Neural progenitor cell (in vitro differentiated cells): ENCODE data around the gene KANK2. TPM values are rescaled to one million over a fixed set of nuclear protein-coding genes. Genes with fewer than 3 reads are reported as not detected.
A peak's percentile ranks its signal among the peaks of the same experiment; 100 is the strongest.

Experiments used
- DNase-seq: peaks from one replicate; pipeline ENCODE4 v3.0.0-alpha.2; 2016; ENCODE audit warnings: low spot score
- H2AFZ ChIP-seq: fragments of 200-600 bp; sonication (generic); replicated peaks from 2 replicates; pipeline ENCODE4 v1.6.1; 2016; ENCODE audit warnings: antibody characterized with exemption
- H3F3A ChIP-seq: fragments of 200-600 bp; sonication (generic); 2 replicates; pipeline ENCODE4 v1.6.1; 2016; ENCODE audit warnings: antibody characterized with exemption, low read depth
- H3K27ac ChIP-seq: fragments of 200-600 bp; sonication (generic); 2 replicates; pipeline ENCODE4 v1.5.1; 2016; ENCODE audit warnings: mild to moderate bottlenecking
- H3K27me3 ChIP-seq: fragments of 200-600 bp; sonication (generic); 2 replicates; pipeline ENCODE4 v1.6.1; 2016; ENCODE audit warnings: mild to moderate bottlenecking, moderate library complexity
- H3K36me3 ChIP-seq: fragments of 200-600 bp; sonication (generic); 2 replicates; pipeline ENCODE4 v1.5.1; 2016
- H3K4me1 ChIP-seq: fragments of 200-600 bp; sonication (generic); 2 replicates; pipeline ENCODE4 v1.6.1; 2016; ENCODE audit warnings: mixed run types
- H3K4me2 ChIP-seq: fragments of 200-600 bp; sonication (generic); 2 replicates; pipeline ENCODE4 v1.6.1; 2016
- H3K4me3 ChIP-seq: fragments of 200-600 bp; sonication (generic); 2 replicates; pipeline ENCODE4 v1.5.1; 2016
- H3K79me2 ChIP-seq: fragments of 200-600 bp; sonication (generic); 2 replicates; pipeline ENCODE4 v1.6.1; 2016; ENCODE audit warnings: low read depth
- H3K9ac ChIP-seq: fragments of 200-600 bp; sonication (generic); 2 replicates; pipeline ENCODE4 v1.6.1; 2016
- H3K9me3 ChIP-seq: fragments of 200-600 bp; sonication (generic); 2 replicates; pipeline ENCODE4 v1.5.1; 2016; ENCODE audit warnings: low read depth
- H4K20me1 ChIP-seq: fragments of 200-600 bp; sonication (generic); 2 replicates; pipeline ENCODE4 v1.6.1; 2016; ENCODE audit warnings: low read depth
- H3K27ac Mint-ChIP-seq: 3 replicates; pipeline ENCODE4 v1.8.0; 2021; ENCODE audit warnings: mixed read lengths
- H3K27me3 Mint-ChIP-seq: 2 replicates; pipeline ENCODE4 v1.8.0; 2022; ENCODE audit warnings: low read depth, mild to moderate bottlenecking, inconsistent platforms, moderate library complexity, mixed read lengths; ENCODE audit not compliant: insufficient read depth
- H3K36me3 Mint-ChIP-seq: 3 replicates; pipeline ENCODE4 v1.8.0; 2021; ENCODE audit warnings: mixed read lengths
- H3K4me1 Mint-ChIP-seq: 3 replicates; pipeline ENCODE4 v1.8.0; 2021; ENCODE audit warnings: mixed read lengths
- H3K4me3 Mint-ChIP-seq: 3 replicates; pipeline ENCODE4 v1.8.0; 2021; ENCODE audit warnings: mild to moderate bottlenecking, moderate library complexity, mixed read lengths
- H3K9me3 Mint-ChIP-seq: 3 replicates; pipeline ENCODE4 v1.8.0; 2020; ENCODE audit warnings: mixed read lengths
- CTCF ChIP-seq: fragments of 200-600 bp; sonication (generic); IDR thresholded peaks from 2 replicates; pipeline ENCODE4 v1.5.1; 2017; ENCODE audit warnings: antibody characterized with exemption, mild to moderate bottlenecking
- EZH2 ChIP-seq: fragments of 200-600 bp; sonication (generic); IDR thresholded peaks from 2 replicates; pipeline ENCODE4 v1.6.1; 2017; ENCODE audit warnings: antibody characterized with exemption, mild to moderate bottlenecking, moderate library complexity
- EZH2phosphoT487 ChIP-seq: fragments of 200-600 bp; sonication (generic); IDR thresholded peaks from 2 replicates; pipeline ENCODE4 v1.6.1; 2017; ENCODE audit warnings: antibody characterized with exemption
- total RNA-seq: library from RNA; depleted of rRNA; stranded (reverse); fragments of >200 nt; gene quantifications from 2 replicates; pipeline ENCODE4 v1.2.3, GENCODE V29; 2015; ENCODE audit warnings: low replicate concordance

KANK2 gene
- total RNA-seq, 1 donor from 2014 or later, result 17.5 TPM

DNA sequence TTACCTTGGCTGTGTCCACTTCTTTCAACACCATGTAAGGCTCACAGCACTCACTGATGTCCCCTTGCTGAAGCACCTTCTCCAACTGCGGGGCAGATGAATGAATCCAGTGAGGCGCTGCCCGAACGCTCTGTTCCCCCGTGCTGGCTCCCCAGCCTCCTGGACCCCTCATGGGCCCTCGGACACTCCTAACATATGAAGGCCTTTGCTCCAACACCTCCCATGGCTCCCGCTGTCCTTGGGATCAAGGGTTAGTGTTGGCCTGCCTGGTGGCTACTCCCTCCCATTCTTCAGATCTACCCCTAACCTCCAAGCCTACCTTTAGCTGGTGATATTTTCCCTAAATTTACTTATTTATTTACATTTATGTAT is 46.4 kb upstream of the KANK2 start:
- Histone ChIP-seq H4K20me1 (peaks cover 3% of the 10 kb centered on the region), H2AFZ (no peak overlapping the region), H3K9ac (no peak overlapping the region), H3K9me3 (no peaks in the 10 kb centered on the region), H3K27me3 (no peaks in the 10 kb centered on the region), H3K79me2 (no peaks in the 10 kb centered on the region), H3K36me3 (no peaks in the 10 kb centered on the region), H3K4me3 (no peak overlapping the region), H3F3A (no peaks in the 10 kb centered on the region), H3K27ac (no peak overlapping the region), H3K4me2 (peak overlapping the region; percentile 33), H3K4me1 (no peaks in the 10 kb centered on the region)
- Mint-ChIP-seq H3K27me3 (peaks cover 6% of the 10 kb centered on the region), H3K9me3 (no peaks in the 10 kb centered on the region), H3K4me1 (peaks cover 20% of the 10 kb centered on the region), H3K36me3 (peaks cover 3% of the 10 kb centered on the region), H3K27ac (no peak overlapping the region), H3K4me3 (peak overlapping the region; percentile 76)
- DNase-seq, result no peak
- no peak for TF ChIP-seq EZH2phosphoT487
- TF ChIP-seq EZH2, result no peak
- no peak for TF ChIP-seq CTCF

GRCh38 chr19:11242864-11243797 is 45.8 kb upstream of the KANK2 start:
- no peaks in the 10 kb centered on the region for H3K4me1 ChIP-seq
- no peaks in the 10 kb centered on the region for H3K27me3 ChIP-seq
- Mint-ChIP-seq H3K27ac (peak overlapping the region; percentile 65), H3K36me3 (peaks cover 4% of the 10 kb centered on the region), H3K4me1 (peaks cover 20% of the 10 kb centered on the region), H3K9me3 (no peaks in the 10 kb centered on the region), H3K27me3 (peaks cover 4% of the 10 kb centered on the region), H3K4me3 (peak overlapping the region; percentile 76)
- H3K36me3 ChIP-seq, result no peaks in the 10 kb centered on the region
- TF ChIP-seq EZH2 (no peak), CTCF (peak; percentile 83)
- peak; percentile 92 for DNase-seq
- H3K9ac ChIP-seq, result no peak overlapping the region
- H3K4me3 ChIP-seq, result no peak overlapping the region
- H3K9me3 ChIP-seq, result no peaks in the 10 kb centered on the region
- peak overlapping the region; percentile 33 for H3K4me2 ChIP-seq
- no peaks in the 10 kb centered on the region for H3F3A ChIP-seq
- no peak overlapping the region for H3K27ac ChIP-seq
- H3K79me2 ChIP-seq, result no peaks in the 10 kb centered on the region
- H2AFZ ChIP-seq, result no peak overlapping the region
- peaks cover 3% of the 10 kb centered on the region for H4K20me1 ChIP-seq

GRCh38 chr19:11242025-11242424 is 44.7 kb upstream of the KANK2 start:
- H3K4me3 ChIP-seq, result no peak overlapping the region
- H3K27ac ChIP-seq, result no peak overlapping the region
- H3K27ac Mint-ChIP-seq, result no peak overlapping the region
- H3K9ac ChIP-seq, result no peak overlapping the region
- H3K79me2 ChIP-seq, result no peaks in the 10 kb centered on the region
- H3K4me1 Mint-ChIP-seq, result peaks cover 22% of the 10 kb centered on the region
- H3K9me3 ChIP-seq, result no peaks in the 10 kb centered on the region
- no peaks in the 10 kb centered on the region for H3K36me3 ChIP-seq
- no peak overlapping the region for H2AFZ ChIP-seq
- H3K9me3 Mint-ChIP-seq, result no peaks in the 10 kb centered on the region
- no peak overlapping the region for H3K4me2 ChIP-seq
- DNase-seq, result no peak
- H3K27me3 Mint-ChIP-seq, result peaks cover 4% of the 10 kb centered on the region
- H3K36me3 Mint-ChIP-seq, result peaks cover 4% of the 10 kb centered on the region
- no peak for TF ChIP-seq EZH2
- TF ChIP-seq CTCF, result no peak
- TF ChIP-seq EZH2phosphoT487, result no peak
- H4K20me1 ChIP-seq, result peaks cover 3% of the 10 kb centered on the region
- H3K4me1 ChIP-seq, result no peaks in the 10 kb centered on the region
- H3K27me3 ChIP-seq, result no peaks in the 10 kb centered on the region
- H3K4me3 Mint-ChIP-seq, result no peak overlapping the region
- H3F3A ChIP-seq, result no peaks in the 10 kb centered on the region
